Body of pancreas (tissue), 4 donors: ENCODE results near the gene XPO6.

Source experiments
- CTCF ChIP-seq, 7 experiments: fragments of 450-650 bp in 4 of 7; fragments of 200-600 bp in 3 of 7; sonication (generic) in 3 of 7; IDR thresholded peaks; one replicate each; pipeline ENCODE4 v1.5.1; 2016 to 2019; ENCODE audit warnings: antibody characterized with exemption in 7 of 7
- POLR2A ChIP-seq, 3 donors: fragments of 450-650 bp; IDR thresholded peaks; one replicate each; pipeline ENCODE4 v1.6.1; 2016; ENCODE audit warnings: antibody characterized with exemption in 3 of 3, mild to moderate bottlenecking in 2 of 3

GRCh38 chr16:28131743-28132393 lies 79.9 kb downstream of the XPO6 start:
- no peak for TF ChIP-seq POLR2A (IDR thresholded peaks at IDR 0.05)
- TF ChIP-seq CTCF (IDR thresholded peaks at IDR 0.05) = no peak
